Mesenchymal stem cell (in vitro differentiated cells and primary cell): ENCODE data around the gene PLXNA1.

Experiments
- DNase-seq: peaks from one replicate; pipeline ENCODE4 v3.0.0-alpha.2; 2013
- H2AFZ ChIP-seq: one replicate; pipeline ENCODE4 v1.6.1; 2013; ENCODE audit warnings: low read depth, mild to moderate bottlenecking, control low read depth, inconsistent platforms, low read length, moderate library complexity
- H2AK5ac ChIP-seq: 2 replicates; pipeline ENCODE4 v1.6.1; 2013; ENCODE audit warnings: low read length, moderate library complexity, mild to moderate bottlenecking, inconsistent platforms; ENCODE audit not compliant: severe bottlenecking
- H2BK120ac ChIP-seq: one replicate; pipeline ENCODE4 v1.6.1; 2013; ENCODE audit warnings: low read depth, mild to moderate bottlenecking, inconsistent platforms, low read length, moderate library complexity
- H2BK12ac ChIP-seq, 2 experiments: one replicate each; pipeline ENCODE4 v1.6.1; 2013; ENCODE audit warnings: inconsistent platforms in 2 of 2, low read length in 2 of 2, mild to moderate bottlenecking in 2 of 2, moderate library complexity in 2 of 2, control low read depth in 1 of 2
- H2BK15ac ChIP-seq: one replicate; pipeline ENCODE4 v1.6.1; 2013; ENCODE audit warnings: mild to moderate bottlenecking, low read depth, inconsistent platforms; ENCODE audit not compliant: poor library complexity, severe bottlenecking
- H2BK5ac ChIP-seq: 2 replicates; pipeline ENCODE4 v1.6.1; 2013; ENCODE audit warnings: low read depth, mild to moderate bottlenecking, low read length, control low read depth, inconsistent platforms; ENCODE audit not compliant: poor library complexity, severe bottlenecking
- H3K14ac ChIP-seq, 2 experiments: one replicate each; pipeline ENCODE4 v1.6.1; 2013; ENCODE audit warnings: inconsistent platforms in 2 of 2, low read length in 2 of 2, control low read depth in 1 of 2, mild to moderate bottlenecking in 1 of 2, moderate library complexity in 1 of 2
- H3K18ac ChIP-seq, 2 experiments: one replicate each; pipeline ENCODE4 v1.6.1; 2013; ENCODE audit warnings: inconsistent platforms in 2 of 2, low read length in 2 of 2, control low read depth in 1 of 2, low read depth in 1 of 2, mild to moderate bottlenecking in 1 of 2
- H3K23ac ChIP-seq, 2 experiments: one replicate each; pipeline ENCODE4 v1.6.1; 2013; ENCODE audit warnings: inconsistent platforms in 2 of 2, low read length in 2 of 2, mild to moderate bottlenecking in 2 of 2, moderate library complexity in 2 of 2, control low read depth in 1 of 2
- H3K27ac ChIP-seq: 2 replicates; pipeline ENCODE4 v1.5.1; 2013; ENCODE audit warnings: mild to moderate bottlenecking, moderate library complexity, low read length, control low read depth, inconsistent platforms; ENCODE audit not compliant: poor library complexity, severe bottlenecking
- H3K27me3 ChIP-seq, 2 experiments: 2 replicates each; pipeline versions ENCODE4 v1.6.1 to v1.7.0; 2013; ENCODE audit warnings: low read length in 2 of 2, mild to moderate bottlenecking in 2 of 2, moderate library complexity in 2 of 2, control low read depth in 1 of 2, inconsistent platforms in 1 of 2; ENCODE audit not compliant: control insufficient read depth in 1 of 2, insufficient read depth in 1 of 2
- H3K36me3 ChIP-seq, 2 experiments: 2 replicates each; pipeline versions ENCODE4 v1.6.1 to v1.7.0; 2013; ENCODE audit warnings: low read length in 2 of 2, control low read depth in 1 of 2, inconsistent platforms in 1 of 2, low read depth in 1 of 2, mild to moderate bottlenecking in 1 of 2; ENCODE audit not compliant: insufficient read depth in 2 of 2, control insufficient read depth in 1 of 2
- H3K4ac ChIP-seq, 2 experiments: one replicate each; pipeline ENCODE4 v1.6.1; 2013; ENCODE audit warnings: inconsistent platforms in 2 of 2, low read length in 2 of 2, mild to moderate bottlenecking in 2 of 2, moderate library complexity in 2 of 2, control low read depth in 1 of 2, low read depth in 1 of 2
- H3K4me1 ChIP-seq: 2 replicates; pipeline ENCODE4 v1.6.1; 2013; ENCODE audit warnings: low read depth, low read length, control low read depth; ENCODE audit not compliant: control insufficient read depth, insufficient read depth
- H3K4me2 ChIP-seq: 2 replicates; pipeline ENCODE4 v1.6.1; 2013; ENCODE audit warnings: low read length, mild to moderate bottlenecking, inconsistent platforms; ENCODE audit not compliant: poor library complexity, severe bottlenecking
- H3K4me3 ChIP-seq, 2 experiments: 2 replicates each; pipeline versions ENCODE4 v1.5.1 to v1.7.0; 2013; ENCODE audit warnings: low read length in 2 of 2, mild to moderate bottlenecking in 2 of 2, control low read depth in 1 of 2, low read depth in 1 of 2; ENCODE audit not compliant: insufficient read depth in 1 of 2
- H3K79me1 ChIP-seq: replicated peaks from 2 replicates; pipeline ENCODE4 v1.6.1; 2013; ENCODE audit warnings: mild to moderate bottlenecking, control low read depth, low read length, inconsistent platforms; ENCODE audit not compliant: poor library complexity, severe bottlenecking
- H3K9ac ChIP-seq: 2 replicates; pipeline ENCODE4 v1.7.0; 2013; ENCODE audit warnings: mild to moderate bottlenecking, low read length, moderate library complexity
- H3K9me3 ChIP-seq: 2 replicates; pipeline ENCODE4 v1.7.0; 2013; ENCODE audit warnings: mild to moderate bottlenecking, low read length; ENCODE audit not compliant: control insufficient read depth
- H4K8ac ChIP-seq: one replicate; pipeline ENCODE4 v1.6.1; 2013; ENCODE audit warnings: inconsistent platforms, mild to moderate bottlenecking, low read length, moderate library complexity
- H4K91ac ChIP-seq: one replicate; pipeline ENCODE4 v1.6.1; 2013; ENCODE audit warnings: mild to moderate bottlenecking, low read length, inconsistent platforms
- WGBS: methylation state at CpG from one replicate; pipeline ENCODE4 v1.1.7; 2013; ENCODE audit warnings: mixed read lengths; 5-methylcytosine and 5-hydroxymethylcytosine counted together

PLXNA1 gene

GRCh38 chr3:126991366-126992200 is 8.7 kb downstream of the PLXNA1 start:
- no peak overlapping the region for H4K8ac ChIP-seq
- peaks cover 33% of the 10 kb centered on the region for H3K4me1 ChIP-seq
- H2BK120ac ChIP-seq, result no peak overlapping the region
- peak overlapping the region in 1 of 2 experiments; percentile 56 for H3K18ac ChIP-seq
- H2BK5ac ChIP-seq, result no peak overlapping the region
- no peak overlapping the region for H3K9ac ChIP-seq
- H2AFZ ChIP-seq, result no peak overlapping the region
- H2AK5ac ChIP-seq, result no peak overlapping the region
- H2BK12ac ChIP-seq, result no peak overlapping the region
- WGBS, result 95% methylated on average over 24 of the region's 24 CpGs
- peak overlapping the region in 1 of 2 experiments; percentile 42 for H3K23ac ChIP-seq
- H3K36me3 ChIP-seq, result peaks cover 50 to 90% of the 10 kb centered on the region in 2 experiments
- no peak overlapping the region for H3K4me3 ChIP-seq
- no peaks in the 10 kb centered on the region for H3K27me3 ChIP-seq
- H3K4me2 ChIP-seq, result no peak overlapping the region
- peaks cover 53% of the 10 kb centered on the region for H3K79me1 ChIP-seq
- peak overlapping the region; percentile 4 for H2BK15ac ChIP-seq
- no peaks in the 10 kb centered on the region for H3K9me3 ChIP-seq
- no peak overlapping the region for H3K14ac ChIP-seq
- no peak overlapping the region for H3K27ac ChIP-seq
- DNase-seq, result no peak
- H3K4ac ChIP-seq, result no peak overlapping the region
- H4K91ac ChIP-seq, result no peak overlapping the region

DNA sequence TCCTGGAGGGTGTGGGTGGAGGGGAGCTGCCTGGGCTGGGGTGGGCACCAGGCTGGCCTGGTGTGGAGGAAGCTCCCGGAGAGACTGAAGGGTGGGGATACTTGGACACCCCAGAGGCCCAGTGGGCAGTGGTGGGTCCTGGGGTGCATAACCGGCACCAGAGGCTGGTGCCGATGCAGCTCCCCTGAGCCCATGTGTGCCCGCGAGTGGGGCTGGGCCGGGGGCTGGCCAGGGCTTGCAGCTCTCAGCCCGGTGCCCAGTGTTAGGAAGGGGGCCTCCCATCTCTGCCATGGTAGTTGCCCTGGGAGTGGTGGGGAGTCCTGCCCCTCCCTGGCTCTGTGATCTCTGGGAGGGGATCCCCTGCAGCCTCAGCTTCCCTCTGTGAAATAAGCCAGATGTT is 9.3 kb downstream of the PLXNA1 start:
- no peak for DNase-seq

DNA sequence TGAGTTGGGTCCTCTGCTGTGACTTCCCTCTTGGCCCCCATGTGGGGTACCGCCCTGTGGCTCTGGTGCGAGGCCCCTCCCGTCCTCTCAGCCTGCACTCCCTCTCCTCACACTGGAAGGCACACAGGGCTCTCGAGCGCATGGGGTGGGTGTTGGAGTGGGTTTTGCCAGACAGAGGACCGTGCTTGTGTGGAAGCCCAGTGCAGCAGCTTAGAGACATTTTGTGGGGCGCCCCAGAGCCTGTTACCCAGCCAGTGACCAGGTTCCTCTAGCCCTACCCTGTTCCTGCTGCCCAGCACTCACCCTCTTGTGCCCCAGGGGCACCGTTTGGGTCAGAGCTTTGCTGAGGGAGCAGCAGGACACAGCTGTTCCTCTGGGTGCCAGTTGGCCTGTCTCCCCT is 9.9 kb downstream of the PLXNA1 start:
- no peak for DNase-seq
- no peak overlapping the region for H3K18ac ChIP-seq
- H3K9me3 ChIP-seq, result no peaks in the 10 kb centered on the region

More for the DNA sequence above, 9.3 kb downstream of the PLXNA1 start:
- WGBS, result 96% methylated on average over 7 of the region's 7 CpGs
- no peak overlapping the region for H3K27ac ChIP-seq
- peaks cover 54 to 96% of the 10 kb centered on the region in 2 experiments for H3K36me3 ChIP-seq
- no peak overlapping the region for H3K9ac ChIP-seq
- H2BK15ac ChIP-seq, result no peak overlapping the region
- no peaks in the 10 kb centered on the region for H3K9me3 ChIP-seq
- no peak overlapping the region for H3K23ac ChIP-seq
- H2BK5ac ChIP-seq, result no peak overlapping the region
- no peak overlapping the region for H2AK5ac ChIP-seq
- no peaks in the 10 kb centered on the region for H3K27me3 ChIP-seq
- no peak overlapping the region for H3K14ac ChIP-seq
- H3K4me3 ChIP-seq, result no peak overlapping the region
- H3K18ac ChIP-seq, result peak overlapping the region in 1 of 2 experiments; percentile 56
- no peak overlapping the region for H2BK12ac ChIP-seq
- no peak overlapping the region for H4K91ac ChIP-seq
- no peak overlapping the region for H4K8ac ChIP-seq
- no peak overlapping the region for H3K4ac ChIP-seq
- no peak overlapping the region for H3K4me2 ChIP-seq
- no peak overlapping the region for H2AFZ ChIP-seq
- peaks cover 31% of the 10 kb centered on the region for H3K4me1 ChIP-seq
- peaks cover 52% of the 10 kb centered on the region for H3K79me1 ChIP-seq
- no peak overlapping the region for H2BK120ac ChIP-seq

GRCh38 chr3:126993436-126993835 is 10.5 kb downstream of the PLXNA1 start:
- Histone ChIP-seq H3K18ac (no peak overlapping the region), H3K27ac (no peak overlapping the region), H4K91ac (no peak overlapping the region), H3K14ac (no peak overlapping the region), H2AFZ (no peak overlapping the region), H4K8ac (no peak overlapping the region), H3K9me3 (no peaks in the 10 kb centered on the region), H2BK12ac (no peak overlapping the region), H3K4me3 (no peak overlapping the region), H2BK5ac (no peak overlapping the region), H3K4me2 (no peak overlapping the region), H2BK15ac (no peak overlapping the region), H2BK120ac (no peak overlapping the region), H3K4ac (no peak overlapping the region), H3K36me3 (peaks cover 58 to 100% of the 10 kb centered on the region in 2 experiments), H2AK5ac (no peak overlapping the region), H3K9ac (peak overlapping the region; percentile 59), H3K79me1 (peaks cover 57% of the 10 kb centered on the region), H3K4me1 (peaks cover 32% of the 10 kb centered on the region), H3K27me3 (no peaks in the 10 kb centered on the region), H3K23ac (no peak overlapping the region)
- WGBS, result 96% methylated on average over 9 of the region's 9 CpGs
- DNase-seq, result no peak

More for the DNA sequence above, 9.9 kb downstream of the PLXNA1 start:
- no peak overlapping the region for H2BK15ac ChIP-seq
- no peak overlapping the region for H4K8ac ChIP-seq
- H4K91ac ChIP-seq, result no peak overlapping the region
- peaks cover 32% of the 10 kb centered on the region for H3K4me1 ChIP-seq
- H3K14ac ChIP-seq, result no peak overlapping the region
- no peak overlapping the region for H3K9ac ChIP-seq
- 97% methylated on average over 4 of the region's 8 CpGs for WGBS
- H3K27ac ChIP-seq, result no peak overlapping the region
- no peak overlapping the region for H3K23ac ChIP-seq
- no peak overlapping the region for H2AFZ ChIP-seq
- H3K79me1 ChIP-seq, result peaks cover 53% of the 10 kb centered on the region
- no peak overlapping the region for H3K4ac ChIP-seq
- H3K36me3 ChIP-seq, result peaks cover 58 to 100% of the 10 kb centered on the region in 2 experiments
- no peak overlapping the region for H3K4me2 ChIP-seq
- no peak overlapping the region for H3K4me3 ChIP-seq
- no peak overlapping the region for H2AK5ac ChIP-seq
- no peak overlapping the region for H2BK120ac ChIP-seq
- H2BK12ac ChIP-seq, result no peak overlapping the region
- H3K27me3 ChIP-seq, result no peaks in the 10 kb centered on the region
- H2BK5ac ChIP-seq, result no peak overlapping the region
